DND-41 (cell line): ENCODE measurements around the gene DRC7.

Source experiments
- EZH2 ChIP-seq: IDR thresholded peaks from 3 replicates; pipeline ENCODE4 v1.6.1; 2012; ENCODE audit warnings: borderline replicate concordance, low read depth, mild to moderate bottlenecking, moderate library complexity, low read length, inconsistent platforms; ENCODE audit not compliant: severe bottlenecking
- TF ChIP-seq, protein P1 (sequence below): IDR thresholded peaks from 2 replicates; pipeline ENCODE4 v1.5.1; 2012; ENCODE audit warnings: borderline replicate concordance, low read length, moderate library complexity, mild to moderate bottlenecking; ENCODE audit not compliant: poor library complexity, severe bottlenecking; ENCODE audit errors: extremely low read depth

- TF ChIP-seq, protein P1, sequence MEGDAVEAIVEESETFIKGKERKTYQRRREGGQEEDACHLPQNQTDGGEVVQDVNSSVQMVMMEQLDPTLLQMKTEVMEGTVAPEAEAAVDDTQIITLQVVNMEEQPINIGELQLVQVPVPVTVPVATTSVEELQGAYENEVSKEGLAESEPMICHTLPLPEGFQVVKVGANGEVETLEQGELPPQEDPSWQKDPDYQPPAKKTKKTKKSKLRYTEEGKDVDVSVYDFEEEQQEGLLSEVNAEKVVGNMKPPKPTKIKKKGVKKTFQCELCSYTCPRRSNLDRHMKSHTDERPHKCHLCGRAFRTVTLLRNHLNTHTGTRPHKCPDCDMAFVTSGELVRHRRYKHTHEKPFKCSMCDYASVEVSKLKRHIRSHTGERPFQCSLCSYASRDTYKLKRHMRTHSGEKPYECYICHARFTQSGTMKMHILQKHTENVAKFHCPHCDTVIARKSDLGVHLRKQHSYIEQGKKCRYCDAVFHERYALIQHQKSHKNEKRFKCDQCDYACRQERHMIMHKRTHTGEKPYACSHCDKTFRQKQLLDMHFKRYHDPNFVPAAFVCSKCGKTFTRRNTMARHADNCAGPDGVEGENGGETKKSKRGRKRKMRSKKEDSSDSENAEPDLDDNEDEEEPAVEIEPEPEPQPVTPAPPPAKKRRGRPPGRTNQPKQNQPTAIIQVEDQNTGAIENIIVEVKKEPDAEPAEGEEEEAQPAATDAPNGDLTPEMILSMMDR: no peak
- TF ChIP-seq EZH2: no peak
Observed at GRCh38 chr16:57735755-57736418, 41.3 kb downstream of the DRC7 start, which contains the start of gene KATNB1.
